Caco-2 (cell line): ENCODE results near the gene NPPC. TPM values are rescaled to one million over a fixed set of nuclear protein-coding genes. Genes with fewer than 3 reads are reported as not detected.

Source experiments
- BruUV-seq: library from RNA; stranded (reverse); fragments of 400-500 nt; replicated peaks from 2 replicates; lab custom pipeline; 2021; lab: Mats Ljungman, UMichigan
- CTCF ChIA-PET: fragments of 300-600 bp; sonication (Branson Sonifier 250); formaldehyde crosslinking; loops from one replicate; lab custom pipeline; 2022; ENCODE audit warnings: antibody characterized with exemption; lab: Charles Lee
- POLR2A ChIA-PET: fragments of 300-600 bp; sonication (Branson Sonifier 250); formaldehyde crosslinking; loops from one replicate; lab custom pipeline; 2022; ENCODE audit warnings: antibody characterized with exemption; lab: Charles Lee
- DNase-seq, 2 experiments: peaks; one replicate each; pipeline versions ENCODE4 v3.0.0 to v3.0.0-alpha.2; 2020 to 2022
- H3K27me3 ChIP-seq: replicated peaks from 2 replicates; pipeline ENCODE4 v1.6.0; 2011; ENCODE audit warnings: low read length; ENCODE audit not compliant: control insufficient read depth, insufficient read depth
- H3K36me3 ChIP-seq: 2 replicates; pipeline ENCODE4 v1.5.1; 2011; ENCODE audit warnings: low read length; ENCODE audit not compliant: control insufficient read depth, insufficient read depth
- H3K4me1 ChIP-seq: fragments of 250-450 bp; sonication (Bioruptor Pico); 2 replicates; pipeline ENCODE4 v1.5.1; 2020; ENCODE audit warnings: mild to moderate bottlenecking
- H3K4me3 ChIP-seq: 2 replicates; pipeline ENCODE4 v1.5.1; 2011; ENCODE audit warnings: low read depth, mild to moderate bottlenecking, control low read depth, low read length
- H3K9me3 ChIP-seq: fragments of 250-450 bp; sonication (Bioruptor Pico); 2 replicates; pipeline ENCODE4 v1.5.1; 2020; ENCODE audit warnings: mild to moderate bottlenecking, moderate library complexity
- H3K27ac Mint-ChIP-seq: one replicate; pipeline ENCODE4 v1.8.0; 2022; ENCODE audit warnings: mixed read lengths; ENCODE audit not compliant: unreplicated experiment
- H3K27me3 Mint-ChIP-seq: one replicate; pipeline ENCODE4 v1.8.0; 2022; ENCODE audit warnings: mixed read lengths; ENCODE audit not compliant: insufficient read depth, unreplicated experiment
- H3K36me3 Mint-ChIP-seq: one replicate; pipeline ENCODE4 v1.8.0; 2022; ENCODE audit warnings: mild to moderate bottlenecking, mixed read lengths; ENCODE audit not compliant: insufficient read depth, unreplicated experiment
- H3K4me1 Mint-ChIP-seq: one replicate; pipeline ENCODE4 v1.8.0; 2022; ENCODE audit warnings: low read depth, mixed read lengths; ENCODE audit not compliant: unreplicated experiment
- H3K4me3 Mint-ChIP-seq: one replicate; pipeline ENCODE4 v1.8.0; 2022; ENCODE audit warnings: mild to moderate bottlenecking, moderate library complexity, mixed read lengths; ENCODE audit not compliant: unreplicated experiment
- H3K9me3 Mint-ChIP-seq: one replicate; pipeline ENCODE4 v1.8.0; 2022; ENCODE audit warnings: mixed read lengths; ENCODE audit not compliant: unreplicated experiment
- intact Hi-C: fragments of 100-400 bp; cut with micrococcal nuclease; formaldehyde crosslinking; loops from one replicate; pipeline ENCODE4 v1.10.0; 2022; ENCODE audit not compliant: unreplicated experiment
- total RNA-seq: library from RNA; stranded (reverse); gene quantifications from 2 replicates; pipeline ENCODE4 v1.2.3, GENCODE V29; 2022
- TF ChIP-seq, protein P1 (sequence below), 2 experiments: fragments of 200-600 bp in 1 of 2; IDR thresholded peaks; 1 replicate in 1 of 2; 2 replicates in 1 of 2; pipeline versions ENCODE4 v1.5.1 to v1.8.0; 2011 to 2022; ENCODE audit warnings: antibody characterized with exemption in 1 of 2, control low read depth in 1 of 2, inconsistent platforms in 1 of 2, low read depth in 1 of 2, low read length in 1 of 2, mild to moderate bottlenecking in 1 of 2, moderate library complexity in 1 of 2; ENCODE audit not compliant: insufficient read depth in 1 of 2, severe bottlenecking in 1 of 2, unreplicated experiment in 1 of 2

The NPPC gene
- total RNA-seq, 1 experiment from 2014 or later, result not detected

DNA sequence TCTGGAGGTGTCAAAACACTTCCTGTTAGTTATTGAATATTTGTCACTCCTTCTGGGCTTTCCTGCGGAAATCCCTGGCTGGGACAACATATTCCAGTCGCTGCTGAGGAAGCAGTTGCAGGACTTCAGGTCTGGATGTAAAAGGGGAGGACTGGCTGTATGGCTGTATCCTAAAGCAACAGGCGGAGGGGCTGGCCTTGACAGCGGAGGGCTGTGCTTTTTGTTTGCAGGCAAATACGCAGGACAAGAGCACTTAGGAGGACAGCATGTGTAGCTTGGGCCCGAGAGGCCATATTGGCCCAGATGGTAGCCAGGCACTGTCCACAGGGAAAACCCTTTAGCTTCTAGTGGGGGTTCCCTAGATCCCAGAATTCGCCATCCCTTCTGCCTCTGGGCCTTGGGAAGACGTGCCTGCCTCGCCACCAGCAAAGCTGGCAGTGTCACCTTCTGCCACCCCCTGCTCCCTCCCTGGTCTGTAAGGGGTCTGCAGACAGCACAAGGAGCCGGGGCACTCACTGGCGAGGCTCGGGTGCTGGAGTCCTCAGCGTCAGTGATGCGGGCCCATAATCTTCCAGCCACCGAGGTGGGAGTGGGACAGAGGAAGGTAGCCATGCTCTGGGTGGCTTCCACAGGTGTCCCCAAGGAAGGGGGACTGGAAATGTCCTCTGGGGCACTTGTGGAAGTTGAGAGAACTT is 6.7 kb downstream of the NPPC start:
- no peaks in the 10 kb centered on the region for H3K4me1 ChIP-seq
- Mint-ChIP-seq H3K4me3 (no peak overlapping the region), H3K4me1 (no peaks in the 10 kb centered on the region), H3K27me3 (peaks cover 3% of the 10 kb centered on the region), H3K36me3 (no peaks in the 10 kb centered on the region), H3K27ac (no peak overlapping the region), H3K9me3 (no peaks in the 10 kb centered on the region)
- H3K4me3 ChIP-seq, result no peak overlapping the region
- POLR2A ChIA-PET, result no interaction called here
- CTCF ChIA-PET, result no interaction called here
- H3K36me3 ChIP-seq, result no peaks in the 10 kb centered on the region
- no TSS peak for BruUV-seq
- DNase-seq, result no peak
- no peaks in the 10 kb centered on the region for H3K9me3 ChIP-seq
- intact Hi-C loops, result no loop called here
- H3K27me3 ChIP-seq, result no peaks in the 10 kb centered on the region
- TF ChIP-seq, protein P1, sequence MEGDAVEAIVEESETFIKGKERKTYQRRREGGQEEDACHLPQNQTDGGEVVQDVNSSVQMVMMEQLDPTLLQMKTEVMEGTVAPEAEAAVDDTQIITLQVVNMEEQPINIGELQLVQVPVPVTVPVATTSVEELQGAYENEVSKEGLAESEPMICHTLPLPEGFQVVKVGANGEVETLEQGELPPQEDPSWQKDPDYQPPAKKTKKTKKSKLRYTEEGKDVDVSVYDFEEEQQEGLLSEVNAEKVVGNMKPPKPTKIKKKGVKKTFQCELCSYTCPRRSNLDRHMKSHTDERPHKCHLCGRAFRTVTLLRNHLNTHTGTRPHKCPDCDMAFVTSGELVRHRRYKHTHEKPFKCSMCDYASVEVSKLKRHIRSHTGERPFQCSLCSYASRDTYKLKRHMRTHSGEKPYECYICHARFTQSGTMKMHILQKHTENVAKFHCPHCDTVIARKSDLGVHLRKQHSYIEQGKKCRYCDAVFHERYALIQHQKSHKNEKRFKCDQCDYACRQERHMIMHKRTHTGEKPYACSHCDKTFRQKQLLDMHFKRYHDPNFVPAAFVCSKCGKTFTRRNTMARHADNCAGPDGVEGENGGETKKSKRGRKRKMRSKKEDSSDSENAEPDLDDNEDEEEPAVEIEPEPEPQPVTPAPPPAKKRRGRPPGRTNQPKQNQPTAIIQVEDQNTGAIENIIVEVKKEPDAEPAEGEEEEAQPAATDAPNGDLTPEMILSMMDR (IDR thresholded peaks at IDR 0.05; ENCODE audit: insufficient read depth in 1 of 2, low read depth in 1 of 2, low read length in 1 of 2, severe bottlenecking in 1 of 2, unreplicated experiment in 1 of 2), result no peak

DNA sequence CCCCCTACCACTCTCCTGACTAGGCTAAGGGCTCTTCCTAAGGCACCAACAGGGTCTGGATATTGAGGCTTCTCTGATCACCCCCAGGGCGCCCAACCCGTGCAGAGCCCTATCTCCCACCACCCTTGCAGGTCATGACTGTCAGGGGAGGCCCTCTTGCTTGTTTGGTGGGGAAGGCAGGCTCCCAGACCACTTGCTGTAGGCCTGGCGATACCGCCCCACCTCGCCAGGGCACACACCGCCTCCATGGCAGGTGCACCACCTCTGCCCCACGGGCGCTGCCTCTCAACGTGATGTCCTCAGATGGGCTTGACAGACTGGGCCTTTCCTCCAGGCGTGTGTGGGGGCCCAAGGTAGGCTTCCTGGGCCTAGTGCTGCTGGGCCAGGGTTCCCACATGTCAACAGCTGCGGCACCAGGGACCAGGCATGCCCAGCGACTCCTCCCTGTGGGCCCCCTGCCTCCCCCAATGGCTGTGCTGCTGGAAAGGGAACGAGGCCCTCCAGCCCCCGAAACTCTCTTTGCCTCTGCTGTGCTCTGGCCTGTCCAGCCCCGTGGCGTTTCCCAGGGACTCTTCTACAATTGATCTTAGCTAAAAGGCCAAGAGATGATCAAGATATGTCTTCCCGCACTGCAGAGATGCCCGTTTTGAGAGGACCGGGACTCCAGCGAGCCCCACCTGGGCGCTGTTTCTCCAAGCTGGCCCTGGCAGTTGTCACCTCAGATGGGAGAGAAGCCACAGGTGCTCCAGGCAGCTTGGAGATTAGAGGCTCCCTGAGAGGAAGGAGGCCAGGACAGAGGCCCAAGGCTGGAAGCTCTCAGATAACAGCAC is 7.5 kb downstream of the NPPC start:
- H3K4me1 Mint-ChIP-seq, result no peaks in the 10 kb centered on the region
- no peaks in the 10 kb centered on the region for H3K36me3 ChIP-seq
- no peak for DNase-seq
- H3K27ac Mint-ChIP-seq, result no peak overlapping the region
- H3K9me3 Mint-ChIP-seq, result no peaks in the 10 kb centered on the region
- H3K36me3 Mint-ChIP-seq, result no peaks in the 10 kb centered on the region
- ChIA-PET CTCF (no interaction called here), POLR2A (no interaction called here)
- no peak overlapping the region for H3K4me3 ChIP-seq
- H3K27me3 ChIP-seq, result no peaks in the 10 kb centered on the region
- H3K9me3 ChIP-seq, result no peaks in the 10 kb centered on the region
- intact Hi-C loops, result no loop called here
- H3K4me3 Mint-ChIP-seq, result no peak overlapping the region
- TF ChIP-seq, protein P1 (IDR thresholded peaks at IDR 0.05; ENCODE audit: insufficient read depth in 1 of 2, low read depth in 1 of 2, low read length in 1 of 2, severe bottlenecking in 1 of 2, unreplicated experiment in 1 of 2), result no peak
- no peaks in the 10 kb centered on the region for H3K4me1 ChIP-seq
- BruUV-seq, result no TSS peak
- H3K27me3 Mint-ChIP-seq, result no peaks in the 10 kb centered on the region

DNA sequence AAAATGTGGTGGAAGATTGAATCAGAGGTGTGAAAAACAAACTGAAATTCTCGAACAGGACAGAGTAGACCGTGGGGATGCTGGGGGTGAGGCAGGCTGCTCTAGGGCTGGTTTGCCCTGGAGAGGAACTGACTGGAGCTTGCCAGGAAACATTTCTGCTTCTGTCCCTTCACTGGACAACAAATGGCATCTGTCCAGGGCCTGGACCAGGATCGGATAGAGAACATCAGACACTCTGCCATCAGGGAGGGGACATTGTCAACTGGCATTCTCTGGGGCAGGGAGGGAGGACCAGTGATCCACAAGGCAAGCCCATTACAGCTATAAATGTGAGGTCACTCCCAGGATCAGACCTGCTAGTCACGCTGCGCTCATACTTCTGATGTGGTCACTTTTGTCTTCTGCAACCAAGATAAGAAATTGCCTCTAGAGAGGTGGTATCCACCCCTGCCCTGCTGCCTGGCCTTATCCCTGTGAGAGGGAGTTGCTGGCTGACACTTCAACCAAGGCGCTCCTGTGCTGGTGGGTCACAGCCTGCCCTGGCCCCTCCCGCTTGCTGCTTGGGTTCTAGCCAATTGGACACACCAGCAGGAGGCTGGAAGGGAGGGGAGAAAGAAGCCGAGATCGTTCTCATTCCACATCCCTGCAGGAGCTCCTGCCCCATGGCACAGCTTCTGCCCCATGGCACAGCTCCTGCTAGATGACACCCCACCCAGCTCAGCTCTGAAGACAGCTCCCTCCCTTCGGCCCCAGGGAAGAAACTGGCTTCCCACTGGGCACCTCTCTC is 8.7 kb downstream of the NPPC start:
- TF ChIP-seq, protein P1 (IDR thresholded peaks at IDR 0.05; ENCODE audit: insufficient read depth in 1 of 2, low read depth in 1 of 2, low read length in 1 of 2, severe bottlenecking in 1 of 2, unreplicated experiment in 1 of 2), result no peak
- H3K4me1 Mint-ChIP-seq, result no peaks in the 10 kb centered on the region
- ChIA-PET CTCF (interaction anchor here (0.6 to 0.7 kb wide), 2 partner anchors 8 to 881 kb away, joined by 3 read pairs; no protein-coding TSS in a partner anchor), POLR2A (no interaction called here)
- no peak for DNase-seq
- Histone ChIP-seq H3K9me3 (no peaks in the 10 kb centered on the region), H3K36me3 (no peaks in the 10 kb centered on the region), H3K4me1 (no peaks in the 10 kb centered on the region), H3K4me3 (no peak overlapping the region), H3K27me3 (no peaks in the 10 kb centered on the region)
- no peak overlapping the region for H3K27ac Mint-ChIP-seq
- H3K27me3 Mint-ChIP-seq, result no peaks in the 10 kb centered on the region
- no TSS peak for BruUV-seq
- H3K4me3 Mint-ChIP-seq, result no peak overlapping the region
- no peaks in the 10 kb centered on the region for H3K36me3 Mint-ChIP-seq
- H3K9me3 Mint-ChIP-seq, result no peaks in the 10 kb centered on the region
- intact Hi-C loops, result no loop called here
